Stimulated activated CD8-positive, alpha-beta memory T cell treated with anti-CD3 and anti-CD28 coated beads, Interleukin-2, amount 100 ng/mL, for 1 hour (primary cell): ENCODE measurements around the gene KPNA3.
"Not testable (repeated sequence)": the region's sequence is repeated elsewhere in the genome, so short reads cannot be mapped to it uniquely, and the experiment has no call there.

Experiments used
- DNase-seq, 2 donors: peaks; one replicate each; pipeline ENCODE4 v3.0.0-alpha.2; 2020; ENCODE audit warnings: low read depth in 2 of 2

The KPNA3 gene

GRCh38 chr13:49806126-49806536, 13.6 kb upstream of the KPNA3 start:
- DNase-seq, result no peak

DNA sequence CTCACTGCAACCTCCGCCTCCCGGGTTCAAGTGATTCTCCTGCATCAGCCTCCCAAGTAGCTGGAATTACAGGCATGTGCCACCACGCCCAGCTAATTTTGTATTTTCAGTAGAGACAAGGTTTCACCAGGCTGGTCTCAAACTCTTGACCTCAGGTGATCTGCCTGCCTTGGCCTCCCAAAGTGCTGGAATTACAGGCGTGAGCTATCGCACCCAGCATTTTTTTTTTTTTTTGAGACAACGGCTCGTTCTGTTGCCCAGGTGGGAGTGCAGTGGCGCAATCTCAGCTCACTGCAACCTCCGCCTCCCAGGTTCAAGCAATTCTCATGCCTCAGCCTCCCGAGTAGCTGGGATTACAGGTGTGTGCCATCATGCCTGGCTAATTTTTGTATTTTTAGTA, 10.6 kb upstream of the KPNA3 start:
- not testable (repeated sequence) for DNase-seq

DNA sequence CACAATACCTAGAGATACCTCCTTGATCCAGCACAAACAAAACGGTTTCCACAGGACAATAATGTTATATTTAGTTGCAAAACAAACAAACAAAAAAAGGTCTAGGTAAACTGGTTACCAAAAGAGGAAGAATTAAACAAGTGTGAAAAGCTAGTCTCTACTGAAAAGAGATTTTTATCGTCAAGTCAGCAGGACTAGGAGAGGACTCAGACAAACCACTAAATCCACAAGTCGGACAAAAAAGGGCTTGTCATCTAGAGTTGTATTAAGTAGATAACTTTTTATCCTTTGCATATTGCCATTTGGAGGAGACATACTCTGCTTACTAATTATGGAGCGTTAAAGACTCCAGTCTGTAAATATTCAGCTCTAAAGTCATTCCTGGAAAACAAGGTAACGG, 9.9 kb upstream of the KPNA3 start:
- no peak for DNase-seq

- DNase-seq, result peak in 1 of 2 donors; percentile 20
Measured at GRCh38 chr13:49791711-49792549, 552 bp downstream of the KPNA3 start.

GRCh38 chr13:49791315-49791710, 1.2 kb downstream of the KPNA3 start:
- no peak for DNase-seq

- DNase-seq, result no peak
Measured at GRCh38 chr13:49789968-49790367, 2.5 kb downstream of the KPNA3 start.

DNA sequence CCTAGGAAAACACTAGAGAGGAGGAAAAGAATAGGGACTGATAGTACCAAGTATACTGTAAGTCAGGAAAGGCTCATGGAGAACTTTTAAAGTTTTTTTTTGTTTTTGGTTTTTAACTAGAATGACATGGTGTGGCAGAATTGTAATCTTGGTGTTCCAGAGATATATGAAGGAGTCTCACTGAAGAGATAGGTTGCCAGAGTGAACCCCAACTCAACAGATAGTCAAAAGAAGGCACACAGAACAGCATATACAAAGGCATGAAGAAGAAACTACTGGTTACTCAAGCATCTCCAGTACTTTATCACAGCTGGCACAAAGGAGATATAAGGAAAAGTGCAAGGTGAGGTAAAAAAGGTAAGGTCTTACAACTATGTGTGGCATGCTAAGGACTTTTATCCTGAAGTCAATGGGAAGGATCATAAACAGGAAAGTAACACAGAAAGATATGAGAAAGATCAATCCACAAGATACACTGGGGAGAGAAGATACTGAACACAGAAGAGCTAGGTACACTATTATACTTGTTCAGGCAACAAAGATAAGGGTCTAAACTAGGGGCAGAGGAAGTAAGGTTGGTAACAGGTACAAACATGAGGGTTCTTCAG, 6.0 kb downstream of the KPNA3 start:
- DNase-seq, result no peak

DNA sequence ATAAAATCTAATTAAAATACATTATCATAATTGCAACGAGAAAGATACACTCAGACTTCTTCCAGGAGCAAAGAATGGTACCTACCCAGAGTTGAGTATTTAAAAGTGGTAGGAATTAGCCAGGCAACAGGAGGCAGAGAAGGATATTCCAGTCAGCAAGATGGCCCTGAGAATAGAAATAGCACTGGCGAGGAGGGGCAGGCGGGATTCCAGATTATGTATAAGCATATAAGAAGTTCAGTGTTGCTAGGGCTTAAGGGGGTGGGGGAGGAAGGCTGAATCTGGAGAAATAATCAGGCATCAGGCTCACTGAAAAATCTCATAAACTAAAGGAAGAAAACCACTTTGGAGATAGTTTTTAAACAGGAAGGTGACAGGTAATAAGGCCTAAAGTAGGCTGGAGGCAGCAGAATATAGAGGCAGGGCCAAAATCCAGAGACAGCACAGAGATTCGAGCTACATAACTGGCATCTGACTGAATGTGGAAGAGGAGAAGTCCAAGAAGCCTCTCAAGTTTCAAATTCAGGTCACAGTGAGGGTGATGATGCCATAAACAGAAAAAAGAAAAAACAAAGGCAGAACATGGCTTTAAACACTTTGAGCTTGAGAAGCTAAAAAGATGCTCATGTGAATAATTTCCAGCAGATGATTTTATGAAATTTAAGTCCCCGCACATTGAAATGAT, 7.5 kb downstream of the KPNA3 start:
- DNase-seq, result no peak

GRCh38 chr13:49783865-49784264, 8.6 kb downstream of the KPNA3 start:
- no peak for DNase-seq

DNA sequence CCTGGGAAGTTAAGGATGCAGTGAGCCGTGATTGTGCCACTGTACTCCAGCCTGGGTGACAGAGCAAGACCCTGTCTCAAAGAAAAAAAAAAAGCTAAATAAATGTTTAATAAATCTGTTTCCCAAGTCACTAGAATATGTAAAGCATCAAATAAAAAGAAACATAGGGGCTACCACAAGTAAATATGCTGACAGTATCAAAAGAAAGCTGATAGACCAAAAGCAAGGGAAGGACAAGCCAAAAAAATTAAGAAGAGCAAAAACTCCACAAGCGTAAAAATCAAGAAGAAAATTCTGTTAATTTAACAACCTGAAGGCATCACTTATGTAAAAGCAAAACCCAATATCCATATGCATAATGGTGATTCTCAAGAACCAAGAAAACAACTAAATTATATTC, 9.7 kb downstream of the KPNA3 start:
- DNase-seq, result no peak

GRCh38 chr13:49781806-49782205, 10.7 kb downstream of the KPNA3 start:
- DNase-seq, result no peak

DNA sequence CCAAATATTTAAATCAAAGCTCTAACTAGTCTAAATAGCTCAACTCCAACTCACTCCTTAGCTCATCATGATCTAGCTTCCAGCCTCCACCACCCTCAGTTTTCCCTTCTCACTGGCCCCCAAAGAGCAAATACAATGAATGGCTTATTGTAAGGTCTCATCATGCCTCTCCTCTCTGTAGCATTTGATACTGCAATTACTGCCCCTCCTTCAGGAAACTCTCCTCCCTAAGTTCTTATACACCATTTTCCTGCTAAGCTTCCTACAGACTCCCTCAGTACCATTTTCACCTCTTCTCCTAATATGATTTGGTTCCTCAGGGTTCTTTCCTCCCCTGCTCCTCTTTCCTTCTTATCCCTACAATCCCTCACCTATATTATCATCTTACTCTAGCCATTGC, 12.8 kb downstream of the KPNA3 start:
- no peak for DNase-seq

GRCh38 chr13:49777746-49778614, 14.5 kb downstream of the KPNA3 start:
- no peak for DNase-seq

- DNase-seq, result no peak
Measured at GRCh38 chr13:49776871-49777270, 15.6 kb downstream of the KPNA3 start.

- no peak for DNase-seq
Measured at GRCh38 chr13:49774376-49775005, 18.0 kb downstream of the KPNA3 start.

DNA sequence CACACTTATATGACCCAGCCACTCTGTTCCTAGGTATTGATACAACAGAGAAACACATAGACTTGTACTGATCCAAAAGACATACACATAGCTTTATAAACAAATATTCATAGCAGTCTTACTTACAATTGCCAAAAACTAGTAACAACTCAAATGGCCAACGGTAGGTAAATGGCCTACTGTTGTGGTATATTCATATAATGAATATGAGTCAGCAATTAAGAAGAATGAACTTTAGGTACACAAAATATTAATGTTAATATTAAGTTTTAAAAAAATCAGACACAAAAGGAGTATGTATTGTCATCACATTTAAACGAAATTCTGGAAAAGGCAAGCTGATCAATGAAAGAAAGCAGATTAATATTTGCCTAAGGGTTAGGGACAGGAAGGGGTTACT, 19.7 kb downstream of the KPNA3 start:
- DNase-seq, result no peak

DNA sequence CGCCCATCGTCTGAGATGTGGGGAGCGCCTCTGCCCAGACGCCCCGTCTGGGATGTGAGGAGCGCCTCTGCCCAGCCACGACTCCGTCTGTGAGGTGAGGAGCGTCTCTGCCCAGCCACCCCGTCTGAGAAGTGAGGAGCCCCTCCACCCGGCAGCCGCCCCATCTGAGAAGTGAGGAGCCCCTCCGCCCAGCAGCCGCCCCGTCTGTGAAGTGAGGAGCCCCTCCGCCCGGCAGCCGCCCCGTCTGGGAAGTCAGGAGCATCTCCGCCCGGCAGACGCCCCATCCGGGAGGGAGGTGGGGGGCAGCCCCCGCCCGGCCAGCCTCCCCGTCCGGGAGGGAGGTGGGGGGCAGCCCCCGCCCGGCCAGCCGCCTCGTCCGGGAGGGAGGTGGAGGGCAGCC, 30.7 kb downstream of the KPNA3 start:
- DNase-seq, result not testable (repeated sequence)

- DNase-seq, result no peak
Measured at GRCh38 chr13:49760558-49760957, 31.9 kb downstream of the KPNA3 start.

- DNase-seq, result no peak
Measured at GRCh38 chr13:49759503-49759902, 33.0 kb downstream of the KPNA3 start.

- DNase-seq, result no peak
Measured at GRCh38 chr13:49756263-49756662, 36.2 kb downstream of the KPNA3 start.

DNA sequence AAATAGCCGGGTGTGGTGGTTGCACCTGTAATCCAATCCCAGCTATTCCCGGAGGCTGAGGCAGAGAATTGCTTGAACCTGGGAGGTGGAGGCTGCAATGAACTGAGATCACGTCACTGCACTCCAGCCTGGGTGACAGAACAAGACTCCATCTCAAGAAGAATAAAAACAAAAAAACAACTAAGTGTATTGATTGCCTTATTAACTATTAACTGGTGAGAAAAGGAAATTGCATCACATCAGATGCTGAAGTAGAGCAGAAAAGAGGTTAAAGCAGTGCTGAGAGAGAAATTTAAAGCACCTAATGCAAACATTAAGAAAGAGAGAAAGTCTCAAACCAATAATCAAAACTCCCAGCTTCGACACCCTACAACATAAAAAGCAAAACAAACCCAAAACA, 38.3 kb downstream of the KPNA3 start:
- no peak for DNase-seq
